DOHH2 (cell line): ENCODE measurements around the gene ORC5.

ENCODE experiments used
- CTCF ChIP-seq: fragments of 200-600 bp; sonication (generic); IDR thresholded peaks from one replicate; pipeline ENCODE4 v1.5.1; 2014; ENCODE audit warnings: antibody characterized with exemption, mild to moderate bottlenecking, low read depth, low read length; ENCODE audit not compliant: poor library complexity, severe bottlenecking
- EZH2phosphoT487 ChIP-seq: fragments of 200-600 bp; sonication (generic); IDR thresholded peaks from 2 replicates; pipeline ENCODE4 v1.6.1; 2017; ENCODE audit warnings: borderline replicate concordance, mild to moderate bottlenecking, antibody characterized with exemption, low read length, moderate library complexity, mixed read lengths

GRCh38 chr7:104093127-104093526 is 114.7 kb downstream of the ORC5 start:
- TF ChIP-seq CTCF (no peak), EZH2phosphoT487 (no peak)
